Astrocyte (in vitro differentiated cells and primary cell): ENCODE data around the gene PRODH2.

Experiments
- CTCF ChIP-seq: IDR thresholded peaks from 2 replicates; pipeline ENCODE4 v1.5.1; 2011; ENCODE audit warnings: low read depth, mild to moderate bottlenecking, inconsistent platforms, low read length, moderate library complexity; ENCODE audit not compliant: insufficient read depth
- EZH2 ChIP-seq: IDR thresholded peaks from 2 replicates; pipeline ENCODE4 v1.6.1; 2012; ENCODE audit warnings: mild to moderate bottlenecking, low read length, inconsistent platforms; ENCODE audit not compliant: insufficient read depth

- TF ChIP-seq CTCF = no peak
- no peak for TF ChIP-seq EZH2
Observed at GRCh38 chr19:35751839-35752745, 60.6 kb downstream of the PRODH2 start.
